OCI-LY7 (cell line): Measurements from ENCODE around the gene CST4.

Source experiments
- EZH2phosphoT487 ChIP-seq: fragments of 200-600 bp; sonication (generic); IDR thresholded peaks from 2 replicates; pipeline ENCODE4 v1.6.1; 2018; ENCODE audit warnings: low read depth, borderline replicate concordance, mild to moderate bottlenecking, mixed run types, antibody characterized with exemption, low read length, moderate library complexity, mixed read lengths
- TF ChIP-seq, protein P1 (sequence below): fragments of 200-600 bp; sonication (generic); conservative IDR thresholded peaks from 2 replicates; pipeline ENCODE4 v1.5.1; 2014; ENCODE audit warnings: mild to moderate bottlenecking, antibody characterized with exemption, low read length, moderate library complexity, mixed read lengths

DNA sequence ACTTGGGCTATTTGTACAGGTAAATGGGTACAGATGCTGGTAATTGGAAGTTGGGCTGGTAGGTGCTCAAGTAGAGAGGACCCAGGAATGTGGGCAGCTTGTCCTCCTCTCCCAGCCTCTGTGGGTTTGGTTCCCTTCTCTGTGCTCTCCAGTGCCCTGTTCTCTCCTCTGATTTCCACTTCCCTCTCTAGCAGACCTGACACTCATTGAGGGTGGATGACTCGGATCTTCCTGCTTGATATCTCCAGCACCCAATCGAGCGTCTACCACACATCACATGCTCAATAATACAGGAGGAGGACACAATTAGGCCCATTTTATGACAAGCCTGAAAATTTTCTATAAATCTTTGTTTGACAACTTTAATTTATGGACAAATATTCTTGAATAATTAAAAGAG is 38.2 kb upstream of the CST4 start:
- TF ChIP-seq, protein P1, sequence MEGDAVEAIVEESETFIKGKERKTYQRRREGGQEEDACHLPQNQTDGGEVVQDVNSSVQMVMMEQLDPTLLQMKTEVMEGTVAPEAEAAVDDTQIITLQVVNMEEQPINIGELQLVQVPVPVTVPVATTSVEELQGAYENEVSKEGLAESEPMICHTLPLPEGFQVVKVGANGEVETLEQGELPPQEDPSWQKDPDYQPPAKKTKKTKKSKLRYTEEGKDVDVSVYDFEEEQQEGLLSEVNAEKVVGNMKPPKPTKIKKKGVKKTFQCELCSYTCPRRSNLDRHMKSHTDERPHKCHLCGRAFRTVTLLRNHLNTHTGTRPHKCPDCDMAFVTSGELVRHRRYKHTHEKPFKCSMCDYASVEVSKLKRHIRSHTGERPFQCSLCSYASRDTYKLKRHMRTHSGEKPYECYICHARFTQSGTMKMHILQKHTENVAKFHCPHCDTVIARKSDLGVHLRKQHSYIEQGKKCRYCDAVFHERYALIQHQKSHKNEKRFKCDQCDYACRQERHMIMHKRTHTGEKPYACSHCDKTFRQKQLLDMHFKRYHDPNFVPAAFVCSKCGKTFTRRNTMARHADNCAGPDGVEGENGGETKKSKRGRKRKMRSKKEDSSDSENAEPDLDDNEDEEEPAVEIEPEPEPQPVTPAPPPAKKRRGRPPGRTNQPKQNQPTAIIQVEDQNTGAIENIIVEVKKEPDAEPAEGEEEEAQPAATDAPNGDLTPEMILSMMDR, result no peak
- no peak for TF ChIP-seq EZH2phosphoT487
